Stimulated activated CD4-positive, alpha-beta T cell treated with anti-CD3 and anti-CD28 coated beads, TNF-alpha, amount 100 ng/mL, for 48 hours (primary cell): Measurements from ENCODE around the gene NAALADL1.

Experiments used
- DNase-seq, 3 donors: peaks; one replicate each; pipeline ENCODE4 v3.0.0-alpha.2; 2020; ENCODE audit warnings: low read depth in 3 of 3

The NAALADL1 gene

DNA sequence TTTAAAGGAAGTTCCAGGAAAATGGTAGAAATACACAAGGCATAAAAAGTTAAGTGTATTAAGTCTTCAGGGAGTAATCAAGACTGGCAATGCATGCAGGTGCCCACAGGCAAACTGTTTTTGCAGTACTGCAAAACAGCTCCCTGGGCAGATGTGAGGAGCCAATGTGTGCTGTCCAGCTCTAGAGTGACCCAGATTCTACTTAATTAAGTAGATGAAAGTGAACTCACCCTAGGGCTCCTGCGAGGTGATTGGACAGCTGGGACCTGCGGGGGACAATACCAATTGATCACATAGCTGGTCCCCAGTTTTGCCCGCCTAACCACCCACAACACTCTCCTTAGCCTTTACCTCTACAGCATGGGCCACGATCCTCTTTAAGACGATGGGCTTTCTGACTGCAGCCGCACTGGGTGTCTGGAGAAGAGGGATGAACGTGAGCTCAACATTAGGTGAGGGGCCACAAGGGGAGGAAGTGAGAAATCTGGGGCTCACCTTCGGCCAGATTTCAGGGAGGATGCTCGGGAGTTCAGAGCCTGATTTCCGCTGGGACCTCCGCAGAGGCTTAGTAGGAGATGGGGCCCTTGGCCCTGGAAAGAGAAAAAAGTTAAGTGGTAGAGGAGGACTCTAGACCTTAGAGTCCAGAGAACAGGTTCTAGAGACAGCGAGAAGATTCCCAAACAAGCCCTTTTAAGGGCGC, 24.9 kb upstream of the NAALADL1 start:
- no peak for DNase-seq

GRCh38 chr11:65078786-65079342, 20.5 kb upstream of the NAALADL1 start:
- no peak for DNase-seq

DNA sequence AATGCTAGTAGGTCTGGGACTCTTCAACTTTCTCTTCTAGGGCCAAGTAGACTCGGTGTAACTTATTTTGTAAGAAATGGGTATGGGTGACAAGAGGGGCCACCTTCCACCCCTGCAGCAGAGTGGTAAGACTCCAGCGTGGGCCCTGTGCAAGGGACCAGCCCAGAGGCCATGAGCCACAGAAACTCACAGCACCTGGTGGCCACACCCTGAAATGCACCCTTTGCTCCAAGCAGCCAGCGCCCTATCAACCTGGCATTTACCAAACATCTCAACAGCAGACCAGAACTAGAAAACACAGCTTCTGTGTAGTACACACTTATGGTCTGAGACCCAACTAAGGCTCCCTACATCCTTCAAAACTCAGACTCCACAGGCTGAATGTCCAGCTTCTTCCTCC, 19.8 kb upstream of the NAALADL1 start:
- peak; percentile 35 to 62 (median 40) for DNase-seq

DNA sequence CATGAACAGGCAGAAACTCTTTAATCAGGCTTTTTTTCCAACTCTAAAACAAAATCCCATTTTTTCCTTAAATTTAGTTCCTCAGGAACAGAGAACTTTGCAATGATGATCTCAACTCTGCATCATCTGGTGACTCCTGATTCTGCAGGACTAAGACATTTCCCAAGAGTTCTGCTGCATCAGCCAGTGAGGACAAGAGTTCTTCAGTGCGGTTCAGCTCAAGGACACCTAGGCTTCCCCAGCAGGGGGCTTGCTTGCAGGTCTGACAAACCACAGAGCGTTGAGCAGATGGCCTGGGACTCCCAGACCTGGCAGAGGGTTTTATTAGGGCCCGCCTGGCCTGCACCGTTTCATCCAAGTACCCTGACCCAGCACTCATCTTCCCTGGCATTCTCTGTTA, 19.1 kb upstream of the NAALADL1 start:
- DNase-seq = no peak

DNA sequence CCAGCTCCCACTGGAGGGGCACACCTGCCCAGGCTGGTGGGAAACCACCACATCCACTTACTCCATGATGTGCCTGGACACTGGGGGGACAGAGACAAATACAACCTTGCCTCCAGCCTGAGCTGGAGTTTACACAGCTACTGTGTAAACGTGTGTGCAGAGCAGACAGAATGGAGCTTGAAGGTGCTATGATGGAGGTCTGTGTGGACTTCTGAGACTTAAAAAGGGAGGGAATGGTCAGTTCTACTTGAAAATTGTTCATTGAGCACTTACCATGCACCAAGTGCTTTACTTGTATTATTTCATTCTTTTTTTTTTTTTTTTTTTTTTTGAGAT, 14.2 kb upstream of the NAALADL1 start:
- no peak for DNase-seq

DNA sequence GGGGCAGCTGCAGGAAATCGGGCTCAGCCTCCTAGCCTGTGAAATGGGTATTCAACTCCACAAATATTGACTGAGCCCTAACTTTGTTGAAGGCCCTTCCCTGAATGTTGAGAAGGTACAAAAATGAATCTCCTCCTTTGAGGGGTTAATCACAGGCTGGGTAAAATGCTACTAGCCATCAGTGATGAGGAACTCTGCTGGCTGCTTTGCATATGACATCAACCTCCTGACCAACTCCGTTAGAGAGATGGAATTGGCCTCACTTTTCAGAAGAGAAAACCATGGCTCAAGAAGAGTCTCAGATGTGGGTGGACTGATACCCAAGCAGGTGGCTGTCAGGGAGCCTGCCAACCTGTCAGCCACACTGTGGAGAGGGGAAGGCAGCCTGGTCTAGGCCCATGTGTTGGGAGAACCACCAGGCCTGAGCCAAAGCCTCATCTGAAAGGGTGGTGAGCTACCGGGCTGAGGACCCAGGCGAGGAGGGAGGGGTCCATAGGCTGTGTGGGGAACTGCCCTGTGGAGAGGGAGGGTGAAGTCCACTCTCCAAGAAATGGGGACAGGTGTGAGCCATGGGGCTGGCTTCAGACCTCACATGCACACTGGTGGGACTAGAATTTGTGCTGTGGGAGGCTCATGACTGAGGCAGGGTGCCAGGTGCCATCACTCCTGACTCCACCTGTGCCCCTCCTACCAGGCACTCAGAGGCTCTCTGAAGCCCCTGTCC, 13.7 kb upstream of the NAALADL1 start:
- DNase-seq = no peak

DNA sequence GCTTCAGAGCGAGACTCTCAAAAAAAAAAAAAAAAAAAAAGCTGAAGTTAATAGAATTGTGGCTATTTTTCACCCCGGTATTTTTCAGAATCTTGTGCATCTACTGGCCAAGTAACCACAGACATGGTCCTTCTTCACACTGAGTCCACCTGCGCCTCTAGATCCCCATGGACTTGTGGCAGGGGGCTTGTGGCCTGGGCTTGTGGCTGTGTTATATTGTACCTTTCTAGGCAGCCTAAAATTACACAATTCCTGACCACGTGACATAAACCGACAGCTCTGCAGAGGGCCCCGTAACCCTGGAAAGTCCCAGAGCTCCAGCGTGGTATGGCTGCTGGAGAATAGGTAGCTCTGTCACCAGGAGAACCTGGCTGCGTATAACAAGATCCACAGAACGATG, 10.9 kb upstream of the NAALADL1 start:
- no peak for DNase-seq

GRCh38 chr11:65067446-65067845, 9.1 kb upstream of the NAALADL1 start:
- DNase-seq = no peak

GRCh38 chr11:65066805-65067291, 8.5 kb upstream of the NAALADL1 start:
- no peak for DNase-seq

- no peak for DNase-seq
Measured at GRCh38 chr11:65066315-65066714, 8.0 kb upstream of the NAALADL1 start.

- DNase-seq = no peak
Measured at GRCh38 chr11:65065851-65066250, 7.5 kb upstream of the NAALADL1 start.

DNA sequence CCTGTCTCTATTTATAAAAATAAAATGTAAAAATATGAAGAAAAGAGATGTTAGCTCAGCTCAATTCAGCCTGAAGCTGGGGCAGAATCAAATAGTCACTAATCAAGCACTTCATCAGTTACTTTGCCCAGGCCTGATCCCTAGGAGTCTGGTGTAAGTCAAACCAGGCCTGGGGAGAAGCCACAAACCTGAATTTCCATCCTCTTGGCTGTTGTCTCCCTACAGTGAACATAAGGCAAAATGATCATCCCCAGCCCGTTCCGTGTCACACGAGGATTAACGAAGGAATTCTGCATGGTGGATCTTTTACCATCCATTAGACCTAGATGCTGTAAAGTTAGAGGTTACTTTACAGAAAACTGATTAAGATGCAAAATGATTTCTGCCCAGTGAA, 6.5 kb upstream of the NAALADL1 start:
- no peak for DNase-seq

DNA sequence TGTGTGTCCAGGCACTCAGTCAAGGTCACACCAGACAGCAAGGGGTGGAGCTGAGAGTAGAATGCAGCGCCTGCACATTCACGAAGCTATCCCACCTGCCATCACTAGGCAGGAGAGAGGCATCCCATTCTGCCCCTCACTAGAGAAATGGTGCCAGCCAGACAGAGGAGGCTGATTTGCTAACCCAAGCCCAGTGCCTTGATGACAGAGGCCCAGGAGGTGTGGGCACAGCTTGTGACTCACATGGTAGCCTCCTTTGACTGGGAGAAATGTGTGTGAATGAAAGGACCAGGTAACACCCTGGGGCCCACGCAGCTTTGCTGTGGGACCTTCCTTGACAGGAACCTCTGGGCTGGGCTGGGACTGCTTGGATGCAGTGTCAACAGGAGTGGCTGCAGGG, 5.2 kb upstream of the NAALADL1 start:
- no peak for DNase-seq

- DNase-seq = no peak
Measured at GRCh38 chr11:65060913-65061408, 2.6 kb upstream of the NAALADL1 start.

- no peak for DNase-seq
Measured at GRCh38 chr11:65059959-65060824, 1.8 kb upstream of the NAALADL1 start.

DNA sequence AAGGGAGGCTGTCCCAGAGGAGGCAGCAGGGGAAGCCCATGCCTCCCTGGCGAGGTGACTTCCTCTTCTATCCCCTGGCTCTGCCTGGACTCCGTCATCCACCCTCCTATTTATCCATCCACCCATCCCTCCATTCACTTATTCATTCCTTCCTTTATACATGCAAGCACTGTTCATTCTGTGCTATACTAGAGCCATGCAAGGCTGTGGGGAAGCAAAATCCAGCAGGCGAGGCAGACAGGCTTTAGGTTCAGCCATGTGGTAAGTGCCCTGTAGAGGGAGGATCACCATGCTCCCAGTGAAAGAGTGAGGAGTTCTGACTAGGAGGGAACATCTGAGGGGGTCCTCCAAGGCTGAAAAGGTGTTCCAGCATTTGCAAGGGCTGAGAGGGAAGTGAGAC, 1.2 kb upstream of the NAALADL1 start:
- DNase-seq = no peak

GRCh38 chr11:65058012-65058411, 341 bp downstream of the NAALADL1 start:
- DNase-seq = no peak

GRCh38 chr11:65057526-65057925, 827 bp downstream of the NAALADL1 start:
- DNase-seq = no peak

GRCh38 chr11:65056999-65057398, 1.4 kb downstream of the NAALADL1 start:
- no peak for DNase-seq

GRCh38 chr11:65055538-65055937, 2.8 kb downstream of the NAALADL1 start:
- no peak for DNase-seq

- no peak for DNase-seq
Measured at GRCh38 chr11:65053827-65054508, 4.4 kb downstream of the NAALADL1 start.
